Measurements from ENCODE around the gene CD40.

DNA sequence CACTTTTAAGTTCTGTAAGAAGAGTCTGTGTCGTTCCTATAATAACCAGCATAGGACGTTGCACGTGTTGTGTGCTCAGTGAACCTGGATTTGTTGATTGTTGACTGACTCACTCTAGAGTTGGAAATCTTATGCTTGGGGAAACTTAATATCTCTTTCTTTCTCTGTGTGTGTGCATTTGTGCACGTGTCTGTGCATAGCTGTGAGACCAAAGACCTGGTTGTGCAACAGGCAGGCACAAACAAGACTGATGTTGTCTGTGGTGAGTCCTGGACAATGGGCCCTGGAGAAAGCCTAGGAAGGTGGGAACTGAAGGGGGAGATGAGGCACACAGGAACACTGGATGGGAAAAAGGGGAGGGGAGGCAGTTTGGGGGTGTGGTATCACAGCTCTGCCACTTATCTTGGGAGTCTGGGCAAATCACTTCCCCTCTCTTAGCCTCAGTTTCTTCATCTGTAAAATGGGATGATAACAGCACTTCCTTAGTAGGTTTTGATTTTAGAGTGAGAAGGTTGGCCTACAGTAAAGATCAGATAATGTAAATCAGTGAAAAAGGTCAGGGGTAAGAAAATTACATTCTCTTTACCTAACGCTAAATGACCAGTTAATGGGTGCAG lies 8.4 kb downstream of the CD40 start:
- TF ChIP-seq POLR2AphosphoS5 (IDR thresholded peaks at IDR 0.05; ENCODE audit: low read depth, low read length) = no peak
- no peak for TF ChIP-seq POLR2A (IDR thresholded peaks at IDR 0.05; ENCODE audit: low read depth, low read length)
- TF ChIP-seq TAF1 (IDR thresholded peaks at IDR 0.05; ENCODE audit: low read depth, low read length) = no peak

All from GM12891 (cell line).